BLaER1 treated with 17β-estradiol and CSF1 and Interleukin-3, amounts not matched to agents 10 nM and 100 nM (cell line): ENCODE measurements around the gene DECR2.

Source experiments
- H3K27ac ChIP-seq, 11 experiments: shearing (Covaris generic); formaldehyde crosslinking; 2 replicates each; pipeline ENCODE4 v1.8.1; 2022
- H3K27me3 ChIP-seq, 11 experiments: shearing (Covaris generic); formaldehyde crosslinking; 2 replicates each; pipeline ENCODE4 v1.8.1; 2022
- H3K36me3 ChIP-seq, 11 experiments: shearing (Covaris generic); formaldehyde crosslinking; 2 replicates each; pipeline ENCODE4 v1.8.1; 2022
- H3K4me1 ChIP-seq, 10 experiments: shearing (Covaris generic); formaldehyde crosslinking; 2 replicates each; pipeline ENCODE4 v1.8.1; 2022
- H3K4me2 ChIP-seq, 11 experiments: shearing (Covaris generic); formaldehyde crosslinking; 2 replicates each; pipeline ENCODE4 v1.8.1; 2022
- H3K4me3 ChIP-seq, 10 experiments: shearing (Covaris generic); formaldehyde crosslinking; 2 replicates each; pipeline ENCODE4 v1.8.1; 2022
- H3K9ac ChIP-seq, 11 experiments: shearing (Covaris generic); formaldehyde crosslinking; 2 replicates each; pipeline ENCODE4 v1.8.1; 2022
- H3K9me3 ChIP-seq, 11 experiments: shearing (Covaris generic); formaldehyde crosslinking; replicated peaks in 1 of 11; 2 replicates each; pipeline ENCODE4 v1.8.1; 2022
- H4K20me1 ChIP-seq, 11 experiments: shearing (Covaris generic); formaldehyde crosslinking; 2 replicates each; pipeline ENCODE4 v1.8.1; 2022
- Cebpa-rat ChIP-seq, 11 experiments: shearing (Covaris generic); IDR thresholded peaks; 2 replicates each; pipeline ENCODE4 v1.8.1; 2022

DECR2 gene

DNA sequence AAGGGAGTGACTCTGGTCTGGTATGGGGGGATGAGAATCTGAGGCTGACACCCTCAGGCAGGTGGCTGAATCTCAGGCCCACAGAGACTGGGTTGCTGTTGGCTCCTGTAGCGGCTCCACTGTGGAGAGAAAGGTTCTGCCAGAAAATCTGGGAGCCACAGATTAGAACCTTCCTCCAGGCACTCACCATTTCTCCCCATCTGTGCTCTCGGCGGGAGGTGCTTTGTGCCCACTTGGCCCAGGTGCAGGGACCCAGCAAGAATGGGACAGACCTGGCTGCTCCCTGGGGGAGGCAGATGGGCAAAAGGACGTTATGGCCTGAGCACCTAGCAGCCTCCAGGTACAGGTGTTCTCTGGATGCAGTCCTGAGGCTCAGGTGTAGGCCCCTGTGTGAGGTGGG lies 43.9 kb downstream of the DECR2 start:
- no peak overlapping the region for H3K4me2 ChIP-seq
- no peak overlapping the region for H3K9ac ChIP-seq
- H3K9me3 ChIP-seq, result no peaks in the 10 kb centered on the region; a peak in 1 of 22 replicates
- H4K20me1 ChIP-seq, result peaks cover 13 to 100% (median 76%) of the 10 kb centered on the region in 11 experiments; a peak in 18 of 22 replicates
- H3K4me3 ChIP-seq, result no peak overlapping the region
- H3K4me1 ChIP-seq, result peaks cover 33 to 59% (median 46%) of the 10 kb centered on the region in 10 experiments
- H3K27me3 ChIP-seq, result no peaks in the 10 kb centered on the region
- TF ChIP-seq Cebpa-rat (IDR thresholded peaks at IDR 0.05), result no peak
- H3K36me3 ChIP-seq, result peaks cover 10 to 42% (median 23%) of the 10 kb centered on the region in 11 experiments; a peak in 21 of 22 replicates
- no peak overlapping the region for H3K27ac ChIP-seq

DNA sequence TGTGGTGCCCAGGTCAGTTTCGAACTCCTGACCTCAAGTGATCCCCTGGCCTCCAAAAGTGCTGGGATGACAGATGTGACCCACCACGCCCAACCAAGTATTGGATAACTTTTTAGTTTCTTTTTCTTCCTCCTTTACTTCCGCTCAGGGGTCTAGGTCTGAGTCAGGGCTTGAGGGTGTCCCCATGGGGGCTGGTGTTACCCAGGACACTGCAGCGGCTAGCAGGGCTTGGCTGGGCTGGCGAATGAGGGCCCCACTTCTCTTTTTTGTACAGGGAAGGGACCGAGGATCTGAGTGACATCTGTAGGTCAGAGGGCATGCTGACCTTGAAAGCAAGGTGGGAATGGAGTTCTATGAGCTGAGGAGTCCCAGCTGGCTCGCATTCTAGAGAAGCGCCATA lies 48.7 kb downstream of the DECR2 start:
- Histone ChIP-seq H3K9me3 (no peaks in the 10 kb centered on the region; a peak in 1 of 22 replicates), H4K20me1 (peaks cover 0 to 92% (median 59%) of the 10 kb centered on the region in 11 experiments; a peak in 18 of 22 replicates), H3K4me1 (peaks cover 16 to 47% (median 27%) of the 10 kb centered on the region in 10 experiments), H3K4me2 (peak overlapping the region; percentile 1 to 64 (median 40); a peak in 16 of 22 replicates), H3K36me3 (peaks cover 0 to 24% (median 4%) of the 10 kb centered on the region in 11 experiments; a peak in 6 of 22 replicates), H3K27ac (peak overlapping the region in 5 of 11 experiments; percentile 1 to 47 (median 31); a peak in 6 of 22 replicates), H3K27me3 (no peaks in the 10 kb centered on the region), H3K4me3 (no peak overlapping the region), H3K9ac (no peak overlapping the region)
- TF ChIP-seq Cebpa-rat (IDR thresholded peaks at IDR 0.05), result no peak

- H3K4me2 ChIP-seq, result no peak overlapping the region
- no peak for TF ChIP-seq Cebpa-rat (IDR thresholded peaks at IDR 0.05)
- H3K4me1 ChIP-seq, result peaks cover 16 to 45% (median 27%) of the 10 kb centered on the region in 10 experiments
- peak overlapping the region in 2 of 11 experiments; percentile 32 to 47; a peak in 3 of 22 replicates for H3K27ac ChIP-seq
- peaks cover 0 to 92% (median 59%) of the 10 kb centered on the region in 11 experiments; a peak in 16 of 22 replicates for H4K20me1 ChIP-seq
- peaks cover 0 to 25% (median 10%) of the 10 kb centered on the region in 11 experiments; a peak in 6 of 22 replicates for H3K36me3 ChIP-seq
- H3K4me3 ChIP-seq, result no peak overlapping the region
- no peaks in the 10 kb centered on the region for H3K27me3 ChIP-seq
- H3K9me3 ChIP-seq, result no peaks in the 10 kb centered on the region; a peak in 1 of 22 replicates
- no peak overlapping the region for H3K9ac ChIP-seq
These were observed 49.3 kb downstream of the DECR2 start for GRCh38 chr16:450785-451512.

GRCh38 chr16:454397-454940 lies 52.8 kb downstream of the DECR2 start:
- H3K4me3 ChIP-seq, result no peak overlapping the region
- H3K4me2 ChIP-seq, result no peak overlapping the region
- H4K20me1 ChIP-seq, result peaks cover 5 to 93% (median 73%) of the 10 kb centered on the region in 11 experiments; a peak in 17 of 22 replicates
- no peaks in the 10 kb centered on the region for H3K9me3 ChIP-seq
- no peak for TF ChIP-seq Cebpa-rat (IDR thresholded peaks at IDR 0.05)
- peaks cover 22 to 56% (median 41%) of the 10 kb centered on the region in 10 experiments for H3K4me1 ChIP-seq
- H3K27ac ChIP-seq, result no peak overlapping the region
- no peaks in the 10 kb centered on the region for H3K27me3 ChIP-seq
- H3K36me3 ChIP-seq, result peaks cover 0 to 16% (median 6%) of the 10 kb centered on the region in 11 experiments; a peak in 6 of 22 replicates
- H3K9ac ChIP-seq, result no peak overlapping the region

DNA sequence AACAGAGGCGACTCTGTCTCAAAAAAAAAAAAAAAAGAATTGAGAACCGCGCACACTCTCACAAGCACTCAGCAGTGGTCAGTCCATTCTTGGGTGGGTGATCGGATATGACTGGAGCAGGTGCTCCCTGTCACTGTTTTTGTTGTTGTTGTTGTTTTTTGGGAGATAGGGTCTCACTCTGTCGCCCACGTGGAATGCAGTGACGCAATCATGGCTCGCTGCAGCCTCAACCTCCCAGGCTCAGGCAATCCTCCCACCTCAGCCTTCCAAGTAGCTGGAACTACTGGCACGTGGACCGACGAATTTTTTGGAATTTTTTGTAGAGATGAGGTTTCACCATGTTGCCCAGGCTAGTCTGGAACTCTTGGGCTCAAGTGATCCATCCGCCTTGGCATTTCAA lies 53.8 kb downstream of the DECR2 start:
- no peaks in the 10 kb centered on the region for H3K9me3 ChIP-seq
- peaks cover 5 to 93% (median 70%) of the 10 kb centered on the region in 11 experiments; a peak in 17 of 22 replicates for H4K20me1 ChIP-seq
- H3K36me3 ChIP-seq, result peaks cover 0 to 16% (median 7%) of the 10 kb centered on the region in 11 experiments; a peak in 11 of 22 replicates
- no peak overlapping the region for H3K4me3 ChIP-seq
- H3K27ac ChIP-seq, result no peak overlapping the region
- no peaks in the 10 kb centered on the region for H3K27me3 ChIP-seq
- TF ChIP-seq Cebpa-rat (IDR thresholded peaks at IDR 0.05), result peak in 3 of 11 experiments; percentile 30 to 49 (median 39); a peak in 1 of 22 replicates
- peak overlapping the region in 3 of 11 experiments; percentile 6 to 46 (median 11); a peak in 5 of 22 replicates for H3K4me2 ChIP-seq
- peaks cover 12 to 47% (median 34%) of the 10 kb centered on the region in 10 experiments for H3K4me1 ChIP-seq
- H3K9ac ChIP-seq, result no peak overlapping the region

- Histone ChIP-seq H4K20me1 (peaks cover 5 to 95% (median 76%) of the 10 kb centered on the region in 11 experiments; a peak in 17 of 22 replicates), H3K4me2 (no peak overlapping the region), H3K9ac (0 out of 22 replicates have a peak overlapping the region, but pooled peaks of 1 of the 11 experiments have one; percentile 31), H3K27me3 (no peaks in the 10 kb centered on the region), H3K36me3 (peaks cover 5 to 32% (median 22%) of the 10 kb centered on the region in 11 experiments), H3K9me3 (no peaks in the 10 kb centered on the region), H3K4me1 (peaks cover 11 to 40% (median 33%) of the 10 kb centered on the region in 10 experiments), H3K4me3 (no peak overlapping the region), H3K27ac (no peak overlapping the region)
- TF ChIP-seq Cebpa-rat (IDR thresholded peaks at IDR 0.05), result no peak
These were observed 55.3 kb downstream of the DECR2 start for GRCh38 chr16:456891-457483.

DNA sequence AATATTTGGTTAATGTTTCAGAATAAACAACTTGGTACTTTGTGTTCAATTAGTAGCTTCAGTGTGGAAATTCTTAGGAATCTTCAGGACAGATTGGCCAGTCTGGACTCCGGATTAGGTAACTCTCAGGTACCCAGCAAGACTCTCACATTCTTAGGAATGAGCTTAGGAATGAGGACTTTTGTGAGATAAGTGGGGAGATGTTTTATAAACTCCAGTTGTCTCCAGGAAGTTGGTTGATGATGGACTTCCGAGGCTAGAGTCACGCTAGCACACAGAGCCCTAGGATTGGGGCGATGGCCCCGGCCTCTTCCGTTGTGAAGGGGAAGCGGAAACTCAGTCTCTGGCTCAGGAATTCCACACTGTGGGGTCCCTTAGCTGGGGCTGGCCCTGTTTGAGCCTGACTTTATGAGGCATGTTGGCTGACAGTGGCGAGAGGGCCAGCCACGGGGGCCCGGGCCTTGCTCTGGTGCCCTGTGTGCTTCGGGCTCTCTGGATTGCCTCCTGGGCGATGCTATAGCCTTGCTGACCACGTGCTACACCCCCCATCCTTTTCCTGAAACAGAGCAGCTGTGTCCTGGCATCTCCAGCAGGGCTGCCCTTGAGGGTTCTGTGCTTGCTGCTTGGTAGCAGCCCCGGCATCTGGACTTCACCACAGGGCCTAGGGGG lies 56.2 kb downstream of the DECR2 start:
- H4K20me1 ChIP-seq, result peaks cover 5 to 100% (median 84%) of the 10 kb centered on the region in 11 experiments; a peak in 18 of 22 replicates
- H3K36me3 ChIP-seq, result peaks cover 14 to 40% (median 31%) of the 10 kb centered on the region in 11 experiments
- peak overlapping the region in 9 of 11 experiments; percentile 2 to 54 (median 40); a peak in 15 of 22 replicates for H3K9ac ChIP-seq
- H3K27ac ChIP-seq, result peak overlapping the region in 9 of 11 experiments; percentile 22 to 57 (median 49); a peak in 15 of 22 replicates
- H3K4me1 ChIP-seq, result peaks cover 11 to 40% (median 33%) of the 10 kb centered on the region in 10 experiments
- H3K4me2 ChIP-seq, result peak overlapping the region; percentile 6 to 76 (median 63); a peak in 19 of 22 replicates
- no peaks in the 10 kb centered on the region for H3K27me3 ChIP-seq
- H3K9me3 ChIP-seq, result no peaks in the 10 kb centered on the region
- TF ChIP-seq Cebpa-rat (IDR thresholded peaks at IDR 0.05), result no peak
- H3K4me3 ChIP-seq, result no peak overlapping the region; a peak in 1 of 20 replicates

DNA sequence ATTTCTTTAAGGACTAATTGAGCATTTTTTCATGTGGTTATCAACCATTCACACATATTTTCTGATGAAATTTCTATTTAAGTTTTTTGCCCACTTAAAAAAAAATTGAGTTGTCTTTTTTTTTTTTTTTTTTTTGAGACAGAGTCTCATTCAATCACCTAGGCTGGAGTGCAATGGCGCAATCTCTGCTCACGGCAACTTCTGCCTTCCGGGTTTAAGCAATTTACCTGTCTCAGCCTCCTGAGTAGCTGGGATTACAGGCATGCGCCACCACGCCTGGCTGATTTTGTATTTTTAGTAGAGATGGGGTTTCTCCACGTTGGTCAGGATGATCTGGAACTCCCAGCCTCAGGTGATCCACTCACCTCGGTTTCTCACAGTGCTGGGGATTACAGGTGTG lies 58.1 kb downstream of the DECR2 start:
- no peak overlapping the region for H3K27ac ChIP-seq
- H3K36me3 ChIP-seq, result peaks cover 22 to 58% (median 50%) of the 10 kb centered on the region in 11 experiments
- H3K4me1 ChIP-seq, result peaks cover 11 to 38% (median 26%) of the 10 kb centered on the region in 10 experiments; a peak in 19 of 20 replicates
- no peaks in the 10 kb centered on the region for H3K9me3 ChIP-seq
- no peak overlapping the region; a peak in 1 of 22 replicates for H3K4me2 ChIP-seq
- H3K4me3 ChIP-seq, result no peak overlapping the region
- no peak overlapping the region for H3K9ac ChIP-seq
- TF ChIP-seq Cebpa-rat (IDR thresholded peaks at IDR 0.05), result no peak
- H4K20me1 ChIP-seq, result peaks cover 7 to 100% (median 89%) of the 10 kb centered on the region in 11 experiments; a peak in 20 of 22 replicates
- H3K27me3 ChIP-seq, result no peaks in the 10 kb centered on the region
